Measurements from ENCODE around the gene VSNL1.

VSNL1 gene

DNA sequence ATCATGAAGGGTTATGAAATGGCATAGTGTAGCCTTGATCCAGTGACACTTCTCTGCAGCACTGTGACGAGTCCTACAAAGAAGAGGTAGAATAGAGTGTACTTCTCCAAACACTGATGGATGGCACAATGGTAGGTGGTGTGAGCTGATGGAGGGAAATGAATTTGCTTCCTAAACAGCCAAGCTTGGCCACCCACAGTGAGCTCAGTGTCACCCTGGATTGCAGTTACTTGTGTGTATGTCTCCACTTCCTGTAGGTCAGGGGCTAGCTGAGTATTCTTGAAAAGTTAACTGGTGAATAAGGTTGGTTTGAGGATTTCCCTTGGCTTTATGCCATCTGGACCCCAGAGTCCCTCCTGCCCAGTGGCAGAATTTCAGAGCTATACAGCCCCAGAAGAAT, 75.9 kb downstream of the VSNL1 start:
- no peak for DNase-seq

DNA sequence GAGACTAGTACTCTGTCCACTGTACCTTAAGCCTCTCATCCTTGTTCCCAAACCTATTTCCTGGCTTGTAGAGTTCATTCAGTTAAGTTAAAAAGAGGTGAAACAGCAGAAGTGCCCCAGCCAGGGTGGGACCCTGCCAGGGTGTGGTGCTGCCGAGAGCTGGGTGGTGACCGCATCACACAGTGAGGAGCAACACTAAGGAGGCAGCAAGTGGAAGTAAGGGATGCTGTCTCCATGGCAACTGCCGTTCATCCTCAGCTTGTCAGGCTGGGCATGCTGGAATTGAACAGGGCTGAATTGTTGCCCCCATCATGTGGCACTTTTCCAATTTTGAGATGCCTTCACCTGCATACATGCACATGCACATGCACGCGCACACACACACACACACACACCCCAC, 77.0 kb downstream of the VSNL1 start:
- no peak for DNase-seq

DNA sequence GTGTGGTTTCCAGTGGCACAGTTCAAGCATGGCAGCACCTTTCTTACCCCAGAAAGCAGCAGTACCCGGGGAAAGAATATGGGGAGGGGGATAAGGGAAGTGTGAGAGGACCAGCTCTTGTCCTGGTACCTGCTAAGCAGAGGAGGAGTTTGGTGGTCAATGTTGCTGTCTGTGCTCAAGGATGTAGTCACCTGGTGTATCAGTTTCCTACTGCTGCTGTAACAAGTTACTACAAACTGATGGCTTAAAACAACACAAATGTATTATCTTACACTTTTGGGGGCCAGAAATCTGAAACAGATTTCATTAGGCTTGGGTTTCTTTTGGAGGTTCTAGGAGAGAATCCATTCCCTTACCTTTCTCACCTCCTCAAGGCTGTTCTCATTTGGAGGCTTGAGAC, 77.5 kb downstream of the VSNL1 start:
- DNase-seq = no peak

DNA sequence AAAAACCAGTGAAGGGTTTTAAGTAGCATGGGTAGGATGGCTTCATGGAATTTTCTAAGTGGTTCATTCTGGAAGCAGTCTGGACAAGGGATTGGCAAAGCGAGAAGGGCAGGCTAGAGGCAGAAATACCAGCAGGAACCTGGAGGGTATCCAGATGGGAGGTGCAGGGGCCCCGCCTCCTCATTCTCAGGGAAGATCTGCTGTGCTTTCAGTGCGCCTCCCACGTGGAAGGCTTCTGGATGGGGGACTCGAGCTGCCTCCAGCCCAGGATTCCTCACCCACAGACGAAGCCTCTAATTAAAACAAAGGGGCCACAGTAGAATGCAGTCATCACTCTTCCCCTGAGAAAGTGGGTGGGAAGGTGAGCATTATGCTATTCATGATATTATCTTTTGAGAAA, 79.8 kb downstream of the VSNL1 start:
- DNase-seq = no peak

DNA sequence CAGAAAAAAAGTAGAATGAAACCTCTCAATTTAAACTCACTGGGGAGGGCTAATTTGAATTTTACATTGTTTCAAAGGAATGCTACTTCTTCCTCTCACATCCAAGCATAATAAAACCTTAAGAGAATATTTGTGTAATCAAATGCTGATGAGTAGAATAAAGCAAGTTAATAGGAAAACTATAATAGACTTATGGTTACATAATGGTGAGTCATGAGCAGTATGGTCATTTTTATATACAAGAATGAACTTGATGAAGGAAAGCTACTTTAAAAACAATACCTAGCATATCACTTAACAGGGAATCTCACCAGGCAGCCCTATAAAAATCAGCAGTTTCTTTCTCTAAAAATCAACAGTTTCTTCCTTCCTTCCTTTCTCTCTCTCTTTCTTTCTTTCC, 80.3 kb downstream of the VSNL1 start:
- no peak for DNase-seq

DNA sequence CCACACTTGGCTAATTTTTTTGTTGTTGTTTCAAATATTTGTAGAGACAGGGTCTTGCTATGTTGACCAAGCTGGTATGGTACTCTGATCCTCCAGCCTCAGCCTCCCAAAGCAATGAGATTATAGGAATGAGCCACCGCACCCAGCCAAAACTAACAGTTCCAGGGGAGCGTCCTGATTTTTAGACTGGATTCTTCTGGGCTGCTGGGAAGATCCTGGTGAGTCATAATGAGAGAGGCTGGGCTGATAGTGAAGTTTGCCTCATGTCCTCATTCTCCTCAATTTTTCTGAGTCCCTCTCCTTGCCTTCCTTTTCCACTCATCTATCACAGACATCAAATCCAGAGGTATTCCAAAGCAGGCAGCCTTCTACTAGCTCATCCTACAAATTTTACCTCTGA, 81.3 kb downstream of the VSNL1 start:
- no peak for DNase-seq

DNA sequence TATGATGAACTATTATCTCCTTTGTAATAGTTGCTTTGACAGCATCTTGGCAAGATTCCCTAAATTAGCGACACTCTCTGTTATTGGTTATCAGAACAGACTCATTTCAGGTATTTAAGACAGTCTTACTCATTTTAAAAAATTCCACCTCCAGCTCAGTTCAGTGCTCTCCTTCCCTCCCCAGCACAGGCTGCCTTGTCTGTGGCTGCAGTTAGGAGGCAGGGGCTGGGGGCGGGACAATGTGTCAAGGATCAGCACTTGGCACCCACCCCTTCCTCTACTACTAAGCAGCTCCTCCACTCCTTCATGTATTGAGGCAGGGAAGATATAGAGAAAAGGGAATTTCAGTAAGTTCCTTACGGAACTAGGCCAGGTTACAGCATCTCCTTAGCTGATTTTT, 85.0 kb downstream of the VSNL1 start:
- DNase-seq = no peak

DNA sequence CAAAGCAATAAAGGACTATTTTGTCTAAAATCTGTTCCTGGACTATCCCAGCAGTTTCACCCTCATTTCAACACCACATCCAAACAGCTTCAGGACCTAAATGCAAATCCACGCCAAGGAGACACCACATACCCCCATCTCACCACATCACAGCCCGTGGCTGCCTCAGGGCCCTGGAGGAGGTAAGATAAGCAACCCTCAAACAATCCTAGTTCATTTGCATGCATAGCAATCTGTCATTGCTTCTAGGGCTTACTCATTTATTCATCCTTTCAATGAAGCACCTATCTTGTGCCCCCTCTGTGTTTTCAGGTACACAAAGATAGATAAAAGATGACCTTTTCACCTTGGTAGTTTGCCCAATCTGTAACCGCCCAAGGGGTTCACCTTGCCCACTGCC, 86.5 kb downstream of the VSNL1 start:
- DNase-seq = no peak

DNA sequence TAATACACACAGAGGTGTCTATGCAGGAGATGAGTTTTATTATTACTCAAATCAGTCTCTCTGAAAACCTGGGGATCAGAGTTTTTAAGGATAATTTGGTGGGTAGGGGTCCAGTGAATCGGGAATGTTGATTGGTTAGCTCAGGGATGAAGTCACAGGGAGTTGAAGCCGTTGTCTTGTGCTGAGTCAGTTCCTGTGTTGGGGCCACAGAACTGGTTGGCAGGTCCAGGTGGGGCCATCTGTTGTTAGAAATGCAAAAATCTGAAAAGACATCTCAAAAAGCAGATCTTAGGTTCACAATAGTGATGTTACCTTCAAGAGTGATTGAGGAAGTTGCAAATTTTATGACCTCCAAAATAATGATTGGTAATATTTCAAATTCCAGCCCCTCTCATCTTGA, 86.9 kb downstream of the VSNL1 start:
- no peak for DNase-seq

DNA sequence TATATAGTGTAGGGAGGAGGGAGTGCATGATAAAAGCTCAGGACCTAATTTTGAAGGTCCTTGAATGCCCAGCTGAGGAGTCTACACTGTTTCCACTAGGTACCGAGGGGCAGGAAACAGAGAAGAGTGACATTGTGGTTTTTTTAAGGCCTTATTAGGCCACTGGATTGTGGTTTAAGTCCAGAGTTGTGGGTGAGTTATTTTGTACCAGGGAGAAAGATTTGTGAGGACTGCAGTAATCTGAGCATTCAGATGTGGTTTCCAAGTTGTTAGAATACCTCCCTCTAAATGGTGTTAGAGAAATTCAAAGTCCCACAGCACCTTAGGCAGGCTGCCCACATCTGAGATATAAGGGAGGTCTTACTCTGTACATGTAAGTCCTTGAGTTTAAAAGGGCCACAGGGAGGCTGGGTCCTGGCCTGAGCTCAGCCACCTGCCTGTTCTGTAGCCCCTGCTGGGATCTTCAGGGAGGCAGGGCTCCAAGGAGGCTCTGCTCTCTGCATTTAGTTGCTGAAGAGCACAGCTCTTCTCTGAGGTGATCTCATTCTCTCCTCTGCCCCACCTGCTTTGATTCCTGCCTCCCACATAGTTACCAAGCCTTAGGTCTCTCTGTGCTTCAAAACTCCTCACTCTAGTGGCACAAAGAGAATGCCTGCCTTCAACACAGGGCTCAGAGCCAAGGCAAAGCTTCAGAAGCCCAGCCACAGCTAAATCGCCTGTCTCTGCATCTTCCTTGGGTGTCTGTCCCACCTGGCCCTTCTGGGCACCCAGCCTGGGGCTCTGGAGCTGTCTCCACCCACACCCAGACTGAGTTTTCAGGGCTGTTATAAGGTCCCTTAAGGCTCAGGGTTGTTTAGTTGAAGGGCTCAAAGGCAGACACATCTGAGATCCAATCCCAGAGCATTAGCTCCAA, 88.1 kb downstream of the VSNL1 start:
- DNase-seq = no peak

DNA sequence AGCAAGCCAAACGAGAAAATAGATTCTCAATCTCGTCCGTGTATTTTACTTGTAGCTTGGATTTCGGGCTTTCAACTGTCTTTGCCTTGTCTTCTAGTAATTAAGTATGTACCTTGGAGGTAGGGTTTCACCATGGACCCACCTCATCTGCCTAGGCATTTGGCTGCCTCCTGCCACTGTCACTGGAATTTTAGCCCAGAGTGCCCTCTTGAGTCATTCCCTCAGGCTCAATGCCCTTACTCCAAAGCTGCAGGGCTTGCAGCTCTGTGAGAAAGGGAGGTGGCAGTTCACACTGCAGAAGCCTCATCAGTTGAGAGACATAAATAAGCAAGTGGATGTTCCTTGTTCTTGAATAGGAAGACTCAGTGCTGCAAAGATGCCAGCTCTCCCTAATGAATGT, 89.6 kb downstream of the VSNL1 start:
- DNase-seq = no peak

DNA sequence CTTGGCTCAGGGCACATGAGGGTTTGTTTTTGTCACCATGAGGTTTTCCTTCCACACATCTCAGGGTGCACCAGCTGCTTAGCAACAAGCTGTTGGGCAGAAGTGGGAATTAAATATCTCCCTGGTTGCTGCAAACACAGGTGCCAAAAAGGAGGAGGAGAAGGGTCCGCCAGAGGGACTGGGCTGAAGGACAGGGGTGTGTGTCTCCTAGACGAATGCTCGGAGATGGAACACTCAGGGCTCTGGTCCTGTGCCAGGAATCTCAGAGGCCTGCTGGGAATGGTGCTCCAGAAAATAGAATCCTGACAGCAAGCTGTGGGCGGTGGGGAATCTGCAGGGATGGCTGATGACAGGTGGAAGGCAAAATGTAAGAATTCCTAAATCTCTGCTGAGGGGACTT, 94.5 kb downstream of the VSNL1 start:
- DNase-seq = no peak

DNA sequence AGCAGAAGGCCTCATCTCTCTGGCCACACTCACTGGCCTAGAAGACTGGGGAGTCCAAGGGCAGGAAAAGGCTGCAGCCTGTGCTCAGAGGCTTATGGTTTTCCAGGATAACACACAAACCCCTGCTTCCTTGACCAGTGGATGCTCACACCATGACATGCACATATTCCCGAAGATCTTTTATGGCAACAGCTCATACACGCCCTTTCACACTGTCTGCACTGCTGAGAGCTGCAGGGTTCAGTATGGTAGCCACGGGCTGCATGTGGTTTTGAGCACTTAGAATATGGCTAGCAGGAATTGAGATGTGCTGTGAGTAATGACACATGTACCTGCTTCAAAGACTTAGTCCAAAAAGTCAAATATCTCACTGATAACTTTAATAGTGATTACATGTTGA, 95.8 kb downstream of the VSNL1 start:
- no peak for DNase-seq

DNA sequence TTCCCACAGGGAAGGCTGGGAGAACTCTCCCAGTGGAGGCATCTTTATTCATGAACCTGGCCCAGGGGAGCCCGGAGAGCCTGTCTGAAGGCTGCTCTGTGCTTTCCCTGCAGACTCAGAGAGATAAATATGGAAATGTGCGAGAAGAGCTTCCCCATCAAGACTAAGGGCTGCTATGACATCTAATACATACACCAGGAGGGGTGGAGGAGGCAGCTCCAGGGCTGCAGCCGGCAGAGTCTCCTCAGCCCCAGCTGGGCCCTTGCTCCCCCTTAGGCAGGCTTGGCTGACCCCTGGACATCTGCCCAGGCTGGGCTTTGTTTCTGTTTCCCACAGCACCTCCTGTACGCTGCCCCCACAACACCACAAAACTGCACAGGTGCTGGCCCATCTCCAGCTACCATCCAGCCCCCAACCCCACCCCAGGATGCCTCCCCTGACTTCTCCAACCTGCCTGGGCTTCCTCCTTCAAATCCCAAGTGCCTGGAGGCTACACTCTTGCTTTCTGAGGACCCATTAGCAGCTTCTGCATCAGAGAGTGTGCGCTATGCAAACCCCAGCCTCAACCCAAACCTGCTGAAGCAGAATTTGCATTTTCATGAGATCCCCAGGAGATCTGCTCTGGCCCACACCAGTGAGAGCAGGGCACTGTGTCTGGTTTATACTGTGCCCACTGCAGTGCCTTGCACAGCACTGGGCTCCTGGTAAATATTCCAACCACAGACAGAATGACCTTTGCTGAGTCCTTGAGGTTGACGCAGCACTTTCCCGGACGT, 96.8 kb downstream of the VSNL1 start:
- DNase-seq = no peak

DNA sequence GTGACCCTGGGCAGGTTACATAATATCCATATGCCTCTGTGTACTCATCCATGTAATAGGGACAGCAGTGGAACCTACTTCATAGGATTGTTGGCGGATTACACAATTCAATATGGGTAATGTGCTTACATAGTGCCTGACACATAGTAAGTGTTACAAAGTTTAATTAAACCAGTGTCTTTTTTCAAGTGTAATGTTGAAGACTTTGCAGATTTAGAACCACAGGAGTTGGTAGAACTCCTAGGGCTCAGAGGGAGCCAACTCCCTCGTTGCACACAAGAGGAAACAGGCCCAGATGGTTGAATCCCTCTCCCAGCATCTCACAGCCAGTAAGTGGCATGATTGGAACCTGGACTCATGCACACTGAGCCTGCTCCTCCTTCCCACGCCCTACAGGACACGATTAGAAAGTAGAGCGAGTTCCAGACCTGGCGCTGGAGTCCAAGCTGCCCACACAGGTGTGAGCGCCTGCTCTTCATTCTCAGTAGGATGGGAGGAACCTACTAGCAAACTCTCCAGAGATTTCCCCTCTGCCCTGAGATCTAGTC, 97.8 kb downstream of the VSNL1 start:
- no peak for DNase-seq

DNA sequence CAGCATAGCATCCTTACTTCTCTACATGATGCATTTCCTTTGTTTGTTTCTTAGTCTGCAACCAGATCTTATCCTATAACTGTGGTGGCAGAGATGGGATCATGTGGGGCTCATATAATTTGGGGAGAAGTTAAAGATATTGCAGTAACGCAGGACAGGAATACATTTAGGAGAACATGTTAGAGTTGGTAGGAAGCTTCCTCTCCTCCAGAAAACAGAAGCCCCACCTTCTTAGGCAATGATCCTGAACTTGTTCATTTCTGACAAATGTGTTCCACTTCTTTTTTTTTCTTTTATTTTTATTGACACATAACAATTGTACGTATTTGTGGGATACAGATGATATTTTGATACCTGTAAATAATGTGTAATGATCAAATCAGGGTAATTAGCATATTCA, 99.9 kb downstream of the VSNL1 start:
- DNase-seq = no peak

DNA sequence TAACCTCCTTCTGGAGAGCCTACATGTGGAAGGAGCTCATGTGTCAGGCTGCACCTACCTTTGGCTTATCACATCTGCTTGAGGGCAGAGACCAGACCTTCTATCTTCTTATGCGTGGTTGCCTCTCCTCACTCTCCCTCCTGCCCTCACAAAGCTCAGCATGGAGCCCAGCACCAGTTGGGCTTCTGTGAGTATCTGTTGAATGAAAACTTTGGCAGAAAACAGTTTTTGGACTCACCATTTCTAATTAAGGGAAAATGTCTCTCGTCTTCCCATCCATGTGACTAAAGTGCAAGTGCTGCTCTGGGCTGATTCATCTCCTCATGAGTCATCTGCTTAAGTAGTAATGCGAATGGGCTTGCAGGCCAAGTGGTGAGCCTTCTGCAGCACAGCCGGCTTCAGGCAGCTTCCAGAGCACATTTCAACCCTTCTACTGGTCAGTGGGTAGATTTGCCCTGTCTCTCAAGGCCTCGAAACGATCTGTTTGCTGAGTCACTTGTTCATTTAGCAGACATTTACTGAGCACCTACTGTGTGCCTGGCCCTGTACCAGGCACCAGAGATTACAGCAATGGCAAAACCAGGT, 102.6 kb downstream of the VSNL1 start:
- DNase-seq = no peak

DNA sequence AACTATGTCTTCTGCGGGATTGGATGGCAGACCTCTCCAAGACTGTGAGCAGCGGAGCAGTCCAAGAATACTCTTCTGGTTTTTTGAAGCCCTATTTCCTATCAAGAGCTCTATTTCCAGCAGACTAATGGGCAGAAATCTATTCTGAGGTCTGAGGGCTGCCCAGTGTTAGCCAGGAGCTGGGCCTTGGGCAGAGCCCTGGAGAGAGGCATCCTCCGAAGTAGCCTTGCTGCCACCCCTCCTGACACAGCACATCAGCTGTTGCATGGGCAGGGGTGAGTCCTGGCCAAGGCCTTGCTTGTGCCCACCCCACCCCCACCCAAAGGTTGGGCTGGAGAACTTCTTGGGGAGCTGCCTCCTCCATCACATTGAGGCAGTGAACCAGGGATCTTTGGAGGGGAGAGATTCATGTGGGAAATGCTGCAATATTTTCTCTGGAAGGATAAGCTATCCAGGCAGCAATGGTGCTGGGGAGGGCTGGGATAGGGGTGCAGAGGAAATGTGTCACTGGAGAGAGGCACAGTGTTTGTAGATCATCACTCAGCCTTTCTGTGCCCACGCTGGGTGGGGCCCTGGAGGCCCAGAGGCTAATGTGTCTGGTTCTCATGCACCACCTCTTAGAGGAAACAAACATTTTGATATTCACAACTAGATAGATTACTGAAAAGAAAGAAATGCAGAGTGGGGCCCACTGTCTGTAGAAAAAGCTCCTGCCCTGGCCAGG, 104.7 kb downstream of the VSNL1 start:
- no peak for DNase-seq

DNA sequence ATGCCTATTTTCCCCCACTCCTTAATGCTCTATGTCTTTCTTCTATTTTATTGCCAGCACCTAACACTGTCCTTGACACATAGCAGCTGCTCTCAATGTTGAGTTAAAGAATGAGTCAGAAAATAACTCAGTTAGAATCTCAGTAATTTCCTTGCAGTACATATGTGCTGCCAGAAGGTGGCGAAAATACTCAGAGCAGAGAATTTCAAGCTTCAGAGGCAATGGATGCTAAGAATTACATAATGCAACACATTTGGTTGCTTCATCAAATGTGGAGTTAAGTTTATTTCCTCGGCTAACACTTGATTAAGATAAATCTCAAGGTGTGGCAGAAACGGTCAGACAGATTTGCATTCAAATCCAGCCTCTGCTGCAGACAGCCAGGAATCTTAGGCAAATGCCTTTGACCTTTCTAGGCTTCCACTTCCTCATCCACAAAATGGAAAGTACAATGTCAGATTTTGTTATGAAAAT, 105.6 kb downstream of the VSNL1 start:
- DNase-seq = no peak

DNA sequence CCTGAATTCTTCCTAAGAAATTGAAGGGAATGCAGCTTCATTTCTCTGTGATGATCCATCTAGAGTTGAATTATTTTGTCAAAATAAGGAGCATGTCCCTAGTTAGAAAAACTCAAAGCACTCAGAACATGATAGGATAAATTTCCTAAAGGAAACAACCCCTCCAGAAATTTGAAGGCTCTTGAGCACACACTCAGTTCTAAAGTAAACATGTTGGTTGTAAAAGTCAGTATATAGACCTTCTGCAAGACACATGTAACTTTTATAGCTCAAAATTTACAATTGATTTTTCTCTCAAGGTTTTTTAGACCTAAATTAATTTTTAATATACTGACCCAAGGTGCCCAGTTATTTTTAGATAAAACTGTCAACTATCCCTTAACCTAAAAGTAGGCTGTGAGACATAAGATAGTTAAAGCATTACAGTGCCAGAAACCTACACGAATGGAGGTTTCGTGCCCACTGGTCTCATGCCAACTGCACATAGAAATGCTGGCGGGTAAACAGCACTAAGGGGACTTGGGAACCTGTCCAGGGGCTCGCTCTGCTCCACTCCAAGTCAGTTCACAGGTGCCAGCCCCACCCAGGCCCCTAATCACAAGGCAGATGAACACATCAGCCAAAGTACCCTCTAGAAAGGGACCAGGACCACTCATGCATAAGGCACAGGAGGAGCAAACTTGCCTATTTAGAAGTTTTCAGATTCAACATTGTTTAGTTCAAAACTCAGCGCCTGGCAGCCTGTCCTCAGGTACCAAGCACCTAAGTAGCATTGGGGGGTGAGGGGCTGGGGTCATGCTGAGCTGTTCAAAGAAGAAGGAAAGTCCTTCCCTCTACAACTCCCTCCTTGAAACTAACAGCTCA, 106.6 kb downstream of the VSNL1 start:
- no peak for DNase-seq

DNA sequence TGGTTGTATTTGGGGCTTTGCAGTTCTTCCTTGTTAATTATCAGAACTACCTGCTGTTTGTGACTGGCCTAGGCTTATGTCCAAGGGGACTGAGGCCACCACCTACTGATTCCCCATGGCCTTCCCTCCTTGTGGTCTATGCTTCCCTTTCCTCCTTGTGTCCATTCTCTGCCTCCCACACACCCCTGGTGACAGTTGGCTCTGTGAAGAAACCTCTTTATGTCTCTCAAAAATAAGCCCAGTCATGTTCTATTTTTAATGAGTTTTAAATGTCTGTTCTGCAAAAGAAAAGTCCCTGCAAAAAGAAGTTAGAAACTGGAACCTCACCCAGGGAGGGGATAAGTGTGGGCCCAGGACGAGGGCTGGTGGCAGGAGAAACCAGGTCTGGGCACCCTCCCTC, 108.1 kb downstream of the VSNL1 start:
- no peak for DNase-seq

DNA sequence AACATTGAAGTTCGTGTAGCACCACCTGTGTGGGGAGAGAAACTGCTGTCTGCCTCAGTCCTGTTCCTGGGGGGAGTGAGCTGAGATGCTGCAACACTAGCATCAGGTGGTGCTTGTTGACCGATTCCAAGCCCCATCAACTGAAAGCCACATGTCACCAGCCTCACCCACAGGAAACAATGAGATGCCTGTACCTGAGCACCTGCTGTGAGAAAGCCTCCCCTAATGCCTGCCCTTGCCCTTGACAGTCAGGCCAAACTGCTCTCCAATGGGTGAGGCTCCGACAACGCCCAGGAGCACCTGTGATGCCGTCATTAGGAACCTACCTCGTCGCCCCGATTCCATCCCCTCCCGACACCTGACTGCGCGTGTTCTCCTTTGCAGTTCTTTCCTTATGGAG, 108.5 kb downstream of the VSNL1 start:
- no peak for DNase-seq
